ENCODE results near the gene ICA1. TPM values are rescaled to one million over a fixed set of nuclear protein-coding genes. Genes with fewer than 3 reads are reported as not detected.
A peak's percentile ranks its signal among the peaks of the same experiment; 100 is the strongest.

ICA1 gene
- total and polyA plus RNA-seq, 10 donors, result 9.6 to 45.7 (median 27.0) TPM

DNA sequence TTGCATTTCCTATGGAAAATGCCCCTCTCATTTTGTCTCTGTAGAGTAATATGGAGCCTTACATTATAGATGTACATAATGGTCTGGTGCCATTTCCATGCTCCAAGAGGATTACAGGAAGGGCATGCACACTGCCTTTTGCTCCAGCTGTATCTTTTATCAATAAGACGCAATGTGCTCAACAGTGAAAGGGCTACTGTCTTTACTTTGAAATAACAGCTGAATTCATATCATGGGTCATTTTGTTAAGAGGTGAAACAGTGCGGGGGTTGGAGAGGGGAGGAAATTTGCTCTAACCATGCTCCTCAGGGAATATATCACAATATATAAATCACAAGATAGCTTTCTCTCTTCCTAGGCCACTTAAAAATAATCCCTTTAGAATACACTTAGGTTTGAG is 77.7 kb downstream of the ICA1 start:
- H3K27me3 ChIP-seq (replicated peaks in 1 of 7), result no peaks in the 10 kb centered on the region
- 83 to 96% (median 94%) methylated on average over 2 of the region's 2 CpGs for WGBS, 5 donors
- DNase-seq, result no peak

DNA sequence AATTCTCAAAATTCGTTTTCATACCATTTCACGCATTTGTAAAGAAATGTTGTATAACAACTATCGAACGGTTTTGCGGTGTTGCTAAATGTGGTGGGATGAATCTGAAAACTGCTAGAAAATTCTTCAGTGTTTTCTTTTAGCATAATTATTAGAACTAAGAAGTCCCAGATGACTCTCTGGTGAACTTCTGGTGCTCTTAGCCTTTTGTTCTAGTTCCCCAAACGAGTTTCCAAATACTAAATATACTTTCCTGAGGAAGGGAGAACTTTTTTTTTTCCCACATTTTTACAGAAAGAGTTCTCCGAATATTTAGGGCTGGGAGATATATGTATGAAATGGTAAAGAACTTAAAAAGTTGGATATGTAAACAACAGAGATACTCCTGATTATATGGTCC is 82.5 kb downstream of the ICA1 start:
- intact Hi-C loops (cut with DNase I; ENCODE audit: low total_unique reads), result no loop called here
- no peak for TF ChIP-seq POLR2AphosphoS5 (IDR thresholded peaks at IDR 0.05)

More for the DNA sequence above, 77.7 kb downstream of the ICA1 start:
- TF ChIP-seq POLR2A (IDR thresholded peaks at IDR 0.05) (no peak), POLR2AphosphoS5 (IDR thresholded peaks at IDR 0.05) (no peak)
- TF ChIP-seq, protein P1, sequence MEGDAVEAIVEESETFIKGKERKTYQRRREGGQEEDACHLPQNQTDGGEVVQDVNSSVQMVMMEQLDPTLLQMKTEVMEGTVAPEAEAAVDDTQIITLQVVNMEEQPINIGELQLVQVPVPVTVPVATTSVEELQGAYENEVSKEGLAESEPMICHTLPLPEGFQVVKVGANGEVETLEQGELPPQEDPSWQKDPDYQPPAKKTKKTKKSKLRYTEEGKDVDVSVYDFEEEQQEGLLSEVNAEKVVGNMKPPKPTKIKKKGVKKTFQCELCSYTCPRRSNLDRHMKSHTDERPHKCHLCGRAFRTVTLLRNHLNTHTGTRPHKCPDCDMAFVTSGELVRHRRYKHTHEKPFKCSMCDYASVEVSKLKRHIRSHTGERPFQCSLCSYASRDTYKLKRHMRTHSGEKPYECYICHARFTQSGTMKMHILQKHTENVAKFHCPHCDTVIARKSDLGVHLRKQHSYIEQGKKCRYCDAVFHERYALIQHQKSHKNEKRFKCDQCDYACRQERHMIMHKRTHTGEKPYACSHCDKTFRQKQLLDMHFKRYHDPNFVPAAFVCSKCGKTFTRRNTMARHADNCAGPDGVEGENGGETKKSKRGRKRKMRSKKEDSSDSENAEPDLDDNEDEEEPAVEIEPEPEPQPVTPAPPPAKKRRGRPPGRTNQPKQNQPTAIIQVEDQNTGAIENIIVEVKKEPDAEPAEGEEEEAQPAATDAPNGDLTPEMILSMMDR (IDR thresholded peaks at IDR 0.05 in 8 of 11, conservative IDR thresholded peaks at IDR 0.05 in 3 of 11), result no peak
- Histone ChIP-seq H3K27ac (no peak overlapping the region), H3K4me3 (no peak overlapping the region), H3K4me1 (peaks cover 0 to 24% (median 14%) of the 10 kb centered on the region in 6 donors), H3K36me3 (no peaks in the 10 kb centered on the region), H3K9me3 (no peaks in the 10 kb centered on the region)
- intact Hi-C loops (cut with DNase I; ENCODE audit: low total_unique reads), result loop anchor here (10.0 kb wide), 1 partner anchor 219 kb away; the partner anchor contains the start of gene GLCCI1

DNA sequence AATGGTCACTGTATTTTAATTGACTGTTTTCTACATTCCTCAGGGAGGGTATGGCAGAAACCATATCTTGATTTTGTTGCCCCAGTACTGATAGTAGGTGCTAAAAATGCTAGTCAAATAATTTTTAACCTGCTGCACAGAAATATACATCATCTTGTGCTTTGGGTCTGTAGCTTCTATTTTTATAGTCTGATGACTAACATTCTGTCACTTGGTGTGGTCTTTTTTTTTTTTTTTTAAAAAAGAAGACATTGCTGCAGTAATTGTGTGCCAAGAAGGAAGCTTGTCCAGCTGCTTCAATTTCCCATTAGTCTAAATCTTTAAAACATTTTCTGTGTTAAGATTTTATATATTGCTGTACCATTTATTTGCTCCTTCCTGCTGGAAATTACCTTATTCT is 83.6 kb downstream of the ICA1 start:
- no peak for DNase-seq
- H3K4me1 ChIP-seq, result peaks cover 27 to 64% (median 46%) of the 10 kb centered on the region in 6 donors
- intact Hi-C loops (cut with DNase I; ENCODE audit: low total_unique reads), result no loop called here

More for the DNA sequence above, 82.5 kb downstream of the ICA1 start:
- Histone ChIP-seq H3K36me3 (no peaks in the 10 kb centered on the region), H3K27ac (no peak overlapping the region), H3K9me3 (no peaks in the 10 kb centered on the region), H3K27me3 (replicated peaks in 1 of 7) (no peaks in the 10 kb centered on the region), H3K4me1 (peaks cover 27 to 54% (median 44%) of the 10 kb centered on the region in 6 donors), H3K4me3 (no peak overlapping the region)
- DNase-seq, result no peak
- WGBS, 5 donors, result 75 to 82% (median 80%) methylated on average over 7 of the region's 7 CpGs

DNA sequence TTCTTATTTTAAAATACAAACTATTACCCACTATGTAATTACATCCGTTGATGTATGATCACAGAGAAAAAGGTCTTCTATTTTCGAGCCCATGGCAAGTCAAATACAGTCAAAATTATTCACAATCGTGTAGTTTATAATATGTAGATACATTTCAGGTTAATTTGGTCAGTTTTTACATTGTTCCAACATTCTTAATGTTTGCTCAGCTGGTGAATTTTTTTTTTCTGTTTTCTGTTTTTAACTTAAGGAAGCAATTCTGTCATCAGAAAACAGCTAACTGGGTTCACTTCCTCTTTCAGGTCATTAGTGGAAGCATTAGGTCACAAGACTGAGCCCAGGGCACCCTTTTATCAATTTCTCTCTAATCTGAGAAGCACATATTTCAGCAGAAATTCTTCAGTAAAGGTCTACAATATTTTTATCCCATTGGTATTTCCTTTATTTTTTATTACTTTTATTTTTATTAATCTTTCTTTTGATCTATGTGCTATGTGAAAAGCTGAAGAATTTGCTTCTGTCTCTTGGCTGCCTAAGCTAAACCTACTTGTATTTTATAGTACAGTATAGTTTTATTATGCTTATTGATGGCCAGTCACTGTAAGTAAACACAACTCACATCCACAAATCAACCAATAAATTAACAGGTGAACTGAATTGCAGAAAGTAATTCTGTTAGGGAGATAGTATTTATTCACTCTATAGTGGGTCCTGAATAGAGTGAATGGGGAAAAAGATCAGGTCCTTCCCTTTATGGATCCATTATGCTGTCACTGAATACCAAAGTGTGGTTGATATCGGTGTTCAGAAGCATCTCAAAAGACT is 84.6 kb downstream of the ICA1 start:
- Histone ChIP-seq H3K9me3 (no peaks in the 10 kb centered on the region), H3K4me1 (peaks cover 27 to 74% (median 46%) of the 10 kb centered on the region in 6 donors), H3K36me3 (no peaks in the 10 kb centered on the region), H3K27ac (peak overlapping the region; percentile 76 to 90 (median 84)), H3K4me3 (peak overlapping the region in 1 of 8 donors; percentile 43), H3K27me3 (replicated peaks in 1 of 7) (no peaks in the 10 kb centered on the region)
- intact Hi-C loops (cut with DNase I; ENCODE audit: low total_unique reads), result no loop called here
- TF ChIP-seq POLR2A (IDR thresholded peaks at IDR 0.05), result no peak
- TF ChIP-seq POLR2AphosphoS5 (IDR thresholded peaks at IDR 0.05), result no peak
- TF ChIP-seq, protein P1 (IDR thresholded peaks at IDR 0.05 in 8 of 11, conservative IDR thresholded peaks at IDR 0.05 in 3 of 11), result no peak
- DNase-seq, result no peak
- WGBS, 5 donors, result 44 to 48% (median 46%) methylated on average over 4 of the region's 4 CpGs

More for the DNA sequence above, 83.6 kb downstream of the ICA1 start:
- peak overlapping the region; percentile 76 to 90 (median 84) for H3K27ac ChIP-seq
- no peak overlapping the region for H3K4me3 ChIP-seq
- no peaks in the 10 kb centered on the region for H3K36me3 ChIP-seq
- H3K9me3 ChIP-seq, result no peaks in the 10 kb centered on the region
- no peaks in the 10 kb centered on the region for H3K27me3 ChIP-seq (replicated peaks in 1 of 7)
- TF ChIP-seq POLR2AphosphoS5 (IDR thresholded peaks at IDR 0.05), result no peak
- TF ChIP-seq POLR2A (IDR thresholded peaks at IDR 0.05), result no peak
- TF ChIP-seq, protein P1 (IDR thresholded peaks at IDR 0.05 in 8 of 11, conservative IDR thresholded peaks at IDR 0.05 in 3 of 11), result no peak

Measured in spleen (tissue), 11 donors.